H9 (cell line): ENCODE measurements around the gene TIAM2. TPM values are rescaled to one million over a fixed set of nuclear protein-coding genes. Genes with fewer than 3 reads are reported as not detected.

Source experiments
- DNase-seq: peaks from one replicate; pipeline ENCODE4 v3.0.0-alpha.2; 2017
- H2AFZ ChIP-seq: one replicate; pipeline ENCODE4 v1.6.1; 2013; ENCODE audit warnings: mild to moderate bottlenecking, low read length, control low read depth, moderate library complexity
- H2AK5ac ChIP-seq: 2 replicates; pipeline ENCODE4 v1.6.1; 2013; ENCODE audit warnings: low read length, control low read depth, mixed read lengths; ENCODE audit not compliant: insufficient read length
- H2BK120ac ChIP-seq: one replicate; pipeline ENCODE4 v1.6.1; 2013; ENCODE audit warnings: low read depth, mild to moderate bottlenecking, low read length, control low read depth, inconsistent platforms; ENCODE audit not compliant: poor library complexity, severe bottlenecking
- H2BK12ac ChIP-seq: 2 replicates; pipeline ENCODE4 v1.6.1; 2013; ENCODE audit warnings: low read length, control low read depth, mixed read lengths, low read depth; ENCODE audit not compliant: insufficient read length
- H2BK15ac ChIP-seq: 2 replicates; pipeline ENCODE4 v1.6.1; 2013; ENCODE audit warnings: low read depth, low read length, control low read depth
- H2BK20ac ChIP-seq: one replicate; pipeline ENCODE4 v1.6.1; 2013; ENCODE audit warnings: low read depth, mild to moderate bottlenecking, low read length, control low read depth, inconsistent platforms; ENCODE audit not compliant: poor library complexity, severe bottlenecking
- H2BK5ac ChIP-seq: 2 replicates; pipeline ENCODE4 v1.6.1; 2013; ENCODE audit warnings: low read length, control low read depth, mixed read lengths; ENCODE audit not compliant: insufficient read length
- H3K14ac ChIP-seq: 2 replicates; pipeline ENCODE4 v1.6.1; 2013; ENCODE audit warnings: low read length, control low read depth; ENCODE audit not compliant: insufficient read depth
- H3K18ac ChIP-seq: 2 replicates; pipeline ENCODE4 v1.6.1; 2013; ENCODE audit warnings: low read depth, mild to moderate bottlenecking, mixed read lengths, low read length, control low read depth; ENCODE audit not compliant: insufficient read length
- H3K23ac ChIP-seq: 2 replicates; pipeline ENCODE4 v1.6.1; 2013; ENCODE audit warnings: low read length, control low read depth, mixed read lengths, low read depth; ENCODE audit not compliant: insufficient read length
- H3K23me2 ChIP-seq: 2 replicates; pipeline ENCODE4 v1.6.1; 2013; ENCODE audit warnings: low read depth, mild to moderate bottlenecking, mixed read lengths, low read length, control low read depth; ENCODE audit not compliant: insufficient read length, poor library complexity, severe bottlenecking
- H3K27ac ChIP-seq: 2 replicates; pipeline ENCODE4 v1.5.1; 2013; ENCODE audit warnings: low read length, control low read depth, mixed read lengths, low read depth; ENCODE audit not compliant: insufficient read length
- H3K27me3 ChIP-seq: 2 replicates; pipeline ENCODE4 v1.6.1; 2013; ENCODE audit warnings: low read length, control low read depth, inconsistent platforms; ENCODE audit not compliant: insufficient read depth
- H3K4ac ChIP-seq: 2 replicates; pipeline ENCODE4 v1.6.1; 2013; ENCODE audit warnings: low read depth, mild to moderate bottlenecking, control low read depth, inconsistent platforms, low read length, moderate library complexity
- H3K4me1 ChIP-seq: 2 replicates; pipeline ENCODE4 v1.6.1; 2013; ENCODE audit warnings: low read length, control low read depth, inconsistent platforms; ENCODE audit not compliant: insufficient read depth
- H3K4me2 ChIP-seq: 2 replicates; pipeline ENCODE4 v1.6.1; 2013; ENCODE audit warnings: low read length, control low read depth, mixed read lengths; ENCODE audit not compliant: insufficient read length, insufficient read depth
- H3K56ac ChIP-seq: 2 replicates; pipeline ENCODE4 v1.6.1; 2013; ENCODE audit warnings: low read depth, mild to moderate bottlenecking, mixed read lengths, low read length, control low read depth; ENCODE audit not compliant: insufficient read length
- H3K79me1 ChIP-seq: 2 replicates; pipeline ENCODE4 v1.6.1; 2013; ENCODE audit warnings: low read depth, mild to moderate bottlenecking, moderate library complexity, low read length, control low read depth, inconsistent platforms; ENCODE audit not compliant: insufficient read depth, poor library complexity, severe bottlenecking
- H3K79me2 ChIP-seq: 2 replicates; pipeline ENCODE4 v1.6.1; 2013; ENCODE audit warnings: low read length, control low read depth, inconsistent platforms; ENCODE audit not compliant: insufficient read depth
- H3K9ac ChIP-seq: 2 replicates; pipeline ENCODE4 v1.6.1; 2013; ENCODE audit warnings: low read length, control low read depth, mixed read lengths; ENCODE audit not compliant: insufficient read length; ENCODE audit errors: extremely low read depth
- H3K9me3 ChIP-seq: one replicate; pipeline ENCODE4 v1.6.1; 2013; ENCODE audit warnings: low read depth, low read length, inconsistent platforms; ENCODE audit not compliant: control insufficient read depth
- H3T11ph ChIP-seq: one replicate; pipeline ENCODE4 v1.6.1; 2013; ENCODE audit warnings: mild to moderate bottlenecking, low read length, control low read depth, inconsistent platforms
- H4K20me1 ChIP-seq: one replicate; pipeline ENCODE4 v1.6.1; 2013; ENCODE audit not compliant: control insufficient read depth, insufficient read length, insufficient read depth
- H4K5ac ChIP-seq: 2 replicates; pipeline ENCODE4 v1.6.1; 2013; ENCODE audit warnings: low read depth, mild to moderate bottlenecking, mixed read lengths, low read length, control low read depth; ENCODE audit not compliant: insufficient read length
- H4K8ac ChIP-seq: replicated peaks from 2 replicates; pipeline ENCODE4 v1.6.1; 2013; ENCODE audit warnings: low read length, control low read depth, mixed read lengths, low read depth; ENCODE audit not compliant: insufficient read length
- H4K91ac ChIP-seq: 2 replicates; pipeline ENCODE4 v1.6.1; 2013; ENCODE audit warnings: low read depth, mild to moderate bottlenecking, moderate library complexity, mixed read lengths, low read length, control low read depth; ENCODE audit not compliant: insufficient read length
- H3K27ac Mint-ChIP-seq, 3 experiments: 2 replicates in 2 of 3; 3 replicates in 1 of 3; pipeline ENCODE4 v1.8.0; 2020 to 2021; ENCODE audit warnings: mixed read lengths in 3 of 3, mild to moderate bottlenecking in 1 of 3, moderate library complexity in 1 of 3
- H3K27me3 Mint-ChIP-seq: 2 replicates; pipeline ENCODE4 v1.8.0; 2021; ENCODE audit warnings: low read depth, mild to moderate bottlenecking, moderate library complexity, mixed read lengths
- H3K36me3 Mint-ChIP-seq, 3 experiments: 2 replicates in 2 of 3; 3 replicates in 1 of 3; pipeline ENCODE4 v1.8.0; 2020 to 2021; ENCODE audit warnings: low read depth in 3 of 3, mixed read lengths in 3 of 3; ENCODE audit not compliant: insufficient read depth in 1 of 3
- H3K4me1 Mint-ChIP-seq, 2 experiments: 2 replicates each; pipeline ENCODE4 v1.8.0; 2020; ENCODE audit warnings: mixed read lengths in 2 of 2
- H3K4me3 Mint-ChIP-seq, 2 experiments: 2 replicates in 1 of 2; 3 replicates in 1 of 2; pipeline ENCODE4 v1.8.0; 2020 to 2021; ENCODE audit warnings: mild to moderate bottlenecking in 2 of 2, mixed read lengths in 2 of 2, moderate library complexity in 1 of 2
- H3K9me3 Mint-ChIP-seq, 2 experiments: 2 replicates in 1 of 2; 3 replicates in 1 of 2; pipeline ENCODE4 v1.8.0; 2020; ENCODE audit warnings: mild to moderate bottlenecking in 2 of 2, mixed read lengths in 2 of 2, moderate library complexity in 1 of 2
- WGBS: extraction: QIAGEN DNeasy Blood & Tissue Kit; methylation state at CpG from one replicate; pipeline ENCODE4 v1.1.7; 2013; ENCODE audit warnings: missing lambda C conversion rate, low lambda C conversion rate, mixed read lengths; ENCODE audit not compliant: insufficient read length; ENCODE audit errors: extremely low coverage; 5-methylcytosine and 5-hydroxymethylcytosine counted together
- total RNA-seq: library from RNA; stranded (reverse); gene quantifications from 2 replicates; pipeline ENCODE4 v1.2.1, GENCODE V29; 2021
- TF ChIP-seq, protein P1 (sequence below): fragments of 200-600 bp; sonication (generic); conservative IDR thresholded peaks from 3 replicates; pipeline ENCODE4 v1.8.0; 2021; ENCODE audit warnings: antibody characterized with exemption, mild to moderate bottlenecking

The TIAM2 gene
- total RNA-seq, 1 experiment from 2014 or later = 6.3 TPM

DNA sequence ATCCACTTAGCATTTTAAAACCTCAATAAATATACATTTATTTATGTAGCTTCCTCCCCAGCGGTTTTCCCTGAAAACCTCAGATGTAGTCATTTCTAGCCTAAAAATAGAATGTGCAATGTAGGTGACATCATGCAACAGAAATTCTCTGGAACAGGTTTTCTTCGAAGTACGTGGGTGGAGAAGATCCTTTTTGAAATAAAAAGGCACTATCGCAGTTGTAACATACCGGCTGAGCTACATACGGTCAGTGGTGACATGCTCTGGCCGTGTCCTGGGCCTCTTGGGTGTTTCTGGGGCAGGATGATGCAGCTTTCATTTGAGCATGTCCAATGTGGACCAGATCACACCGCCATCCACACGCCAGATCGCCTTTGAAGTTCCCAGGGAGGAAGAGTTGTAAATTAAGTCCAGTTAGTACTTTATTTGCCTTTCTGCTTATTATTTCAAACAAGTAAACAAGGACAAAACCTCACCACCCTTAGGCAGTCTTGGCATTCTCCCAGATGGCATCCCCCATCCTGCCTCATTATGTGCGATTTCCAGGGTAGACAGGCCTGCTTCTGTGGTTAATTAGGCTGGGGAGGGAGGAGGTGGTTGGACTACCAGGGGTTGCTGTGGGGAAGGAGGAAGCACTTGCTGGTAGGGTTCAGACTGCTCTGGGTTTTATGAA lies 159.2 kb downstream of the TIAM2 start:
- H3K14ac ChIP-seq = no peak overlapping the region
- H3K9me3 Mint-ChIP-seq = no peaks in the 10 kb centered on the region
- no peak overlapping the region for H2AK5ac ChIP-seq
- H4K8ac ChIP-seq = no peak overlapping the region
- no peak overlapping the region for H3K27ac ChIP-seq
- no peak overlapping the region for H3K4ac ChIP-seq
- no peak for DNase-seq
- no CpG with 5 or more reads among the region's 11 CpGs for WGBS
- no peak overlapping the region for H3K23ac ChIP-seq
- no peaks in the 10 kb centered on the region for H3K23me2 ChIP-seq
- H3K79me1 ChIP-seq = no peaks in the 10 kb centered on the region
- H3K36me3 Mint-ChIP-seq = peaks cover 2 to 8% (median 2%) of the 10 kb centered on the region in 3 experiments; a peak in 5 of 7 replicates
- H3K4me1 Mint-ChIP-seq = peaks cover 34 to 40% of the 10 kb centered on the region in 2 experiments
- no peak overlapping the region for H3K27ac Mint-ChIP-seq
- H2AFZ ChIP-seq = no peak overlapping the region
- no peak overlapping the region for H4K91ac ChIP-seq
- no peak overlapping the region for H2BK20ac ChIP-seq
- H3T11ph ChIP-seq = no peak overlapping the region
- no peaks in the 10 kb centered on the region for H3K27me3 Mint-ChIP-seq
- H3K9ac ChIP-seq = no peak overlapping the region
- no peaks in the 10 kb centered on the region for H3K9me3 ChIP-seq
- no peaks in the 10 kb centered on the region for H3K79me2 ChIP-seq
- no peak overlapping the region for H2BK120ac ChIP-seq
- H3K4me3 Mint-ChIP-seq = no peak overlapping the region
- no peak overlapping the region for H2BK12ac ChIP-seq
- peaks cover 3% of the 10 kb centered on the region; the same call in 1 of the 2 replicates for H3K4me1 ChIP-seq
- H4K20me1 ChIP-seq = no peaks in the 10 kb centered on the region
- TF ChIP-seq, protein P1, sequence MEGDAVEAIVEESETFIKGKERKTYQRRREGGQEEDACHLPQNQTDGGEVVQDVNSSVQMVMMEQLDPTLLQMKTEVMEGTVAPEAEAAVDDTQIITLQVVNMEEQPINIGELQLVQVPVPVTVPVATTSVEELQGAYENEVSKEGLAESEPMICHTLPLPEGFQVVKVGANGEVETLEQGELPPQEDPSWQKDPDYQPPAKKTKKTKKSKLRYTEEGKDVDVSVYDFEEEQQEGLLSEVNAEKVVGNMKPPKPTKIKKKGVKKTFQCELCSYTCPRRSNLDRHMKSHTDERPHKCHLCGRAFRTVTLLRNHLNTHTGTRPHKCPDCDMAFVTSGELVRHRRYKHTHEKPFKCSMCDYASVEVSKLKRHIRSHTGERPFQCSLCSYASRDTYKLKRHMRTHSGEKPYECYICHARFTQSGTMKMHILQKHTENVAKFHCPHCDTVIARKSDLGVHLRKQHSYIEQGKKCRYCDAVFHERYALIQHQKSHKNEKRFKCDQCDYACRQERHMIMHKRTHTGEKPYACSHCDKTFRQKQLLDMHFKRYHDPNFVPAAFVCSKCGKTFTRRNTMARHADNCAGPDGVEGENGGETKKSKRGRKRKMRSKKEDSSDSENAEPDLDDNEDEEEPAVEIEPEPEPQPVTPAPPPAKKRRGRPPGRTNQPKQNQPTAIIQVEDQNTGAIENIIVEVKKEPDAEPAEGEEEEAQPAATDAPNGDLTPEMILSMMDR = no peak
- H3K56ac ChIP-seq = no peak overlapping the region
- H4K5ac ChIP-seq = no peak overlapping the region
- no peak overlapping the region for H3K4me2 ChIP-seq
- H3K18ac ChIP-seq = no peak overlapping the region
- H2BK15ac ChIP-seq = no peak overlapping the region
- H3K27me3 ChIP-seq = no peaks in the 10 kb centered on the region
- no peak overlapping the region for H2BK5ac ChIP-seq
